Measurements from ENCODE around the gene PEMT.

The PEMT gene

GRCh38 chr17:17603178-17603894, 11.8 kb upstream of the PEMT start:
- no peak for DNase-seq (ENCODE audit: extremely low read depth, low read depth)
- no peak for TF ChIP-seq CTCF (IDR thresholded peaks at IDR 0.05; ENCODE audit: low read depth, low read length)

- no peak for TF ChIP-seq CTCF (IDR thresholded peaks at IDR 0.05; ENCODE audit: low read depth, low read length)
- no peak for DNase-seq (ENCODE audit: extremely low read depth, low read depth)
Observed at GRCh38 chr17:17599965-17600364, 8.5 kb upstream of the PEMT start.

- DNase-seq (ENCODE audit: extremely low read depth, low read depth): no peak
- no peak for TF ChIP-seq CTCF (IDR thresholded peaks at IDR 0.05; ENCODE audit: low read depth, low read length)
Observed at GRCh38 chr17:17598003-17598402, 6.5 kb upstream of the PEMT start.

GRCh38 chr17:17595755-17596154, 4.2 kb upstream of the PEMT start:
- DNase-seq (ENCODE audit: extremely low read depth, low read depth): no peak
- no peak for TF ChIP-seq CTCF (IDR thresholded peaks at IDR 0.05; ENCODE audit: low read depth, low read length)

- TF ChIP-seq CTCF (IDR thresholded peaks at IDR 0.05; ENCODE audit: low read depth, low read length): no peak
- DNase-seq (ENCODE audit: extremely low read depth, low read depth): no peak
Observed at GRCh38 chr17:17593222-17593620, 1.7 kb upstream of the PEMT start.

- TF ChIP-seq CTCF (IDR thresholded peaks at IDR 0.05; ENCODE audit: low read depth, low read length): no peak
- no peak for DNase-seq (ENCODE audit: extremely low read depth, low read depth)
Observed at GRCh38 chr17:17590883-17591354, 589 bp downstream of the PEMT start.

GRCh38 chr17:17590141-17590751, 1.3 kb downstream of the PEMT start:
- no peak for TF ChIP-seq CTCF (IDR thresholded peaks at IDR 0.05; ENCODE audit: low read depth, low read length)
- no peak for DNase-seq (ENCODE audit: extremely low read depth, low read depth)
